ENCODE data around the gene NDUFA13.

Gene NDUFA13

DNA sequence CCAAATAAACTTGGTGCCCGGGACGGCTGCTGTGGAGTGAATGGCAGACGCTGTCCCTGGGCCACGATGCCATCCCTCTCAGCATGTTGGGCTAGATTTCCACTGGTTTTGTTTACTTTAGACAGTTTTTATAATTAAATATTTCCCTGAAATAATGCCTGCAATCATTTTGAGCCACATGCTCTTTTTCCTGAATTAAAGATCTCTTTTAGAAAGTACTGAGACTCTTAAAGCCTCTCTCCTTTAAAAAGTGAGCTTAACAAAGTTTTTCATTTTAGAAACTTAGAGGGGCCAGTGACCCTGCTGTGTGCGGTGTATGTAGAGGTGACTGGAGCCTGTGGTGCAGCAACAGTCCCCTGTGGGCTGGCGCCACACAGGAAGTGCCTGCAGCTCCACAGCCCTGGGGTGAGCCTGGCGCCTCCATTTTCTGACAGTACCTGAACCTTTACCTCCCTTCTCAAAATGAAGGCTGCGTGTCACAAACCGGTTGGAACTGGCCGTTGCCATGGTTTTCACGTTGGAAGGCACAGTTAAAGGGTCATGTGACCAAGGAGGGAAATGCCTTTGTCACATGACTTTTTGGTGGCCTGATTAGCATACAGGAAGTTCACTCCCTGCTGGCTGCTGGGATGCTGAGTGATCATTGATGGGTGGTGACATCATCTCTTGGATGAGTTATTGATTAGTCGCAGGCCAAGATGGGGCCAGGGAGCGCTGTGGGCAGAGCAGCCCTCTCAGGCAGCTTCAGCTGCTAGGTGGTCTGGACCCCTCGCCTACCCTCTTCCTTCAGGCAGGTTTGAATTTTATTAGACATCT lies 26.9 kb upstream of the NDUFA13 start:
- peaks cover 0 to 36% of the 10 kb centered on the region in 2 experiments; a peak in 1 of 3 replicates for H3K36me3 ChIP-seq (ENCODE audit: control insufficient read depth in 2 of 2, insufficient read depth in 1 of 2, low read length in 2 of 2)
- H3K4me3 ChIP-seq (ENCODE audit: low read depth, low read length) = no peak overlapping the region; the same call in 1 of the 2 replicates
- peaks cover 11% of the 10 kb centered on the region for H3K4me1 ChIP-seq (ENCODE audit: control insufficient read depth, insufficient read depth, low read length)
- TF ChIP-seq ZNF768 (tag by site-specific recombination; IDR thresholded peaks at IDR 0.05) = no peak
- TF ChIP-seq ZNF169 (tag by site-specific recombination; IDR thresholded peaks at IDR 0.05) = no peak
- TF ChIP-seq, protein P1, sequence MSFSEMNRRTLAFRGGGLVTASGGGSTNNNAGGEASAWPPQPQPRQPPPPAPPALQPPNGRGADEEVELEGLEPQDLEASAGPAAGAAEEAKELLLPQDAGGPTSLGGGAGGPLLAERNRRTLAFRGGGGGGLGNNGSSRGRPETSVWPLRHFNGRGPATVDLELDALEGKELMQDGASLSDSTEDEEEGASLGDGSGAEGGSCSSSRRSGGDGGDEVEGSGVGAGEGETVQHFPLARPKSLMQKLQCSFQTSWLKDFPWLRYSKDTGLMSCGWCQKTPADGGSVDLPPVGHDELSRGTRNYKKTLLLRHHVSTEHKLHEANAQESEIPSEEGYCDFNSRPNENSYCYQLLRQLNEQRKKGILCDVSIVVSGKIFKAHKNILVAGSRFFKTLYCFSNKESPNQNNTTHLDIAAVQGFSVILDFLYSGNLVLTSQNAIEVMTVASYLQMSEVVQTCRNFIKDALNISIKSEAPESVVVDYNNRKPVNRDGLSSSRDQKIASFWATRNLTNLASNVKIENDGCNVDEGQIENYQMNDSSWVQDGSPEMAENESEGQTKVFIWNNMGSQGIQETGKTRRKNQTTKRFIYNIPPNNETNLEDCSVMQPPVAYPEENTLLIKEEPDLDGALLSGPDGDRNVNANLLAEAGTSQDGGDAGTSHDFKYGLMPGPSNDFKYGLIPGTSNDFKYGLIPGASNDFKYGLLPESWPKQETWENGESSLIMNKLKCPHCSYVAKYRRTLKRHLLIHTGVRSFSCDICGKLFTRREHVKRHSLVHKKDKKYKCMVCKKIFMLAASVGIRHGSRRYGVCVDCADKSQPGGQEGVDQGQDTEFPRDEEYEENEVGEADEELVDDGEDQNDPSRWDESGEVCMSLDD (tag by site-specific recombination; IDR thresholded peaks at IDR 0.05) = no peak
- peak; percentile 72 for TF ChIP-seq ZIC2 (tag by site-specific recombination; IDR thresholded peaks at IDR 0.05)
- TF ChIP-seq, protein P2, sequence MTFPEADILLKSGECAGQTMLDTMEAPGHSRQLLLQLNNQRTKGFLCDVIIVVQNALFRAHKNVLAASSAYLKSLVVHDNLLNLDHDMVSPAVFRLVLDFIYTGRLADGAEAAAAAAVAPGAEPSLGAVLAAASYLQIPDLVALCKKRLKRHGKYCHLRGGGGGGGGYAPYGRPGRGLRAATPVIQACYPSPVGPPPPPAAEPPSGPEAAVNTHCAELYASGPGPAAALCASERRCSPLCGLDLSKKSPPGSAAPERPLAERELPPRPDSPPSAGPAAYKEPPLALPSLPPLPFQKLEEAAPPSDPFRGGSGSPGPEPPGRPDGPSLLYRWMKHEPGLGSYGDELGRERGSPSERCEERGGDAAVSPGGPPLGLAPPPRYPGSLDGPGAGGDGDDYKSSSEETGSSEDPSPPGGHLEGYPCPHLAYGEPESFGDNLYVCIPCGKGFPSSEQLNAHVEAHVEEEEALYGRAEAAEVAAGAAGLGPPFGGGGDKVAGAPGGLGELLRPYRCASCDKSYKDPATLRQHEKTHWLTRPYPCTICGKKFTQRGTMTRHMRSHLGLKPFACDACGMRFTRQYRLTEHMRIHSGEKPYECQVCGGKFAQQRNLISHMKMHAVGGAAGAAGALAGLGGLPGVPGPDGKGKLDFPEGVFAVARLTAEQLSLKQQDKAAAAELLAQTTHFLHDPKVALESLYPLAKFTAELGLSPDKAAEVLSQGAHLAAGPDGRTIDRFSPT (tag by site-specific recombination; IDR thresholded peaks at IDR 0.05) = peak; percentile 64
- TF ChIP-seq SP7 (tag by site-specific recombination; IDR thresholded peaks at IDR 0.05) = peak; percentile 13; the same call in 1 of the 2 replicates
- TF ChIP-seq ZNF48 (tag by site-specific recombination; IDR thresholded peaks at IDR 0.05) = no peak
- TF ChIP-seq EGR2 (tag by site-specific recombination; IDR thresholded peaks at IDR 0.05; ENCODE audit: low read depth) = no peak
- TF ChIP-seq TCF7L2 (IDR thresholded peaks at IDR 0.05; ENCODE audit: borderline replicate concordance, low read depth, low read length) = no peak
- TF ChIP-seq IKZF3 (tag by site-specific recombination; IDR thresholded peaks at IDR 0.05) = 0 out of 2 replicates have a peak, but pooled peaks have one; percentile 1
- TF ChIP-seq SETDB1 (IDR thresholded peaks at IDR 0.05; ENCODE audit: insufficient read length, low read length) = no peak
- peak; percentile 48 for TF ChIP-seq SP2 (tag by site-specific recombination; IDR thresholded peaks at IDR 0.05)
- TF ChIP-seq, protein P3, sequence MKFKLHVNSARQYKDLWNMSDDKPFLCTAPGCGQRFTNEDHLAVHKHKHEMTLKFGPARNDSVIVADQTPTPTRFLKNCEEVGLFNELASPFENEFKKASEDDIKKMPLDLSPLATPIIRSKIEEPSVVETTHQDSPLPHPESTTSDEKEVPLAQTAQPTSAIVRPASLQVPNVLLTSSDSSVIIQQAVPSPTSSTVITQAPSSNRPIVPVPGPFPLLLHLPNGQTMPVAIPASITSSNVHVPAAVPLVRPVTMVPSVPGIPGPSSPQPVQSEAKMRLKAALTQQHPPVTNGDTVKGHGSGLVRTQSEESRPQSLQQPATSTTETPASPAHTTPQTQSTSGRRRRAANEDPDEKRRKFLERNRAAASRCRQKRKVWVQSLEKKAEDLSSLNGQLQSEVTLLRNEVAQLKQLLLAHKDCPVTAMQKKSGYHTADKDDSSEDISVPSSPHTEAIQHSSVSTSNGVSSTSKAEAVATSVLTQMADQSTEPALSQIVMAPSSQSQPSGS (tag by site-specific recombination; IDR thresholded peaks at IDR 0.05; ENCODE audit: low read depth) = peak; percentile 93
- TF ChIP-seq SCRT2 (tag by site-specific recombination; IDR thresholded peaks at IDR 0.05) = peak; percentile 62
- TF ChIP-seq PRDM1 (tag by site-specific recombination; IDR thresholded peaks at IDR 0.05) = 0 out of 2 replicates have a peak, but pooled peaks have one; percentile 5
- no peak for TF ChIP-seq OVOL3 (tag by site-specific recombination; IDR thresholded peaks at IDR 0.05)
- peak; percentile 22; the same call in 1 of the 2 replicates for TF ChIP-seq KLF1 (tag by site-specific recombination; IDR thresholded peaks at IDR 0.05)
- TF ChIP-seq, protein P4, sequence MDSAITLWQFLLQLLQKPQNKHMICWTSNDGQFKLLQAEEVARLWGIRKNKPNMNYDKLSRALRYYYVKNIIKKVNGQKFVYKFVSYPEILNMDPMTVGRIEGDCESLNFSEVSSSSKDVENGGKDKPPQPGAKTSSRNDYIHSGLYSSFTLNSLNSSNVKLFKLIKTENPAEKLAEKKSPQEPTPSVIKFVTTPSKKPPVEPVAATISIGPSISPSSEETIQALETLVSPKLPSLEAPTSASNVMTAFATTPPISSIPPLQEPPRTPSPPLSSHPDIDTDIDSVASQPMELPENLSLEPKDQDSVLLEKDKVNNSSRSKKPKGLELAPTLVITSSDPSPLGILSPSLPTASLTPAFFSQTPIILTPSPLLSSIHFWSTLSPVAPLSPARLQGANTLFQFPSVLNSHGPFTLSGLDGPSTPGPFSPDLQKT (IDR thresholded peaks at IDR 0.05; ENCODE audit: borderline replicate concordance, low read depth, low read length) = no peak
- peak; percentile 74 for TF ChIP-seq ZNF629 (tag by site-specific recombination; IDR thresholded peaks at IDR 0.05)
- TF ChIP-seq ZBTB21 (tag by site-specific recombination; IDR thresholded peaks at IDR 0.05) = peak; percentile 33; the same call in 1 of the 2 replicates
- 0 out of 2 replicates have a peak, but pooled peaks have one; percentile 10 for TF ChIP-seq ZNF366 (tag by site-specific recombination; conservative IDR thresholded peaks at IDR 0.05)
- peak; percentile 32; the same call in 1 of the 2 replicates for TF ChIP-seq ZEB2 (tag by site-specific recombination; IDR thresholded peaks at IDR 0.05)
- TF ChIP-seq WT1 (tag by site-specific recombination; IDR thresholded peaks at IDR 0.05) = peak; percentile 74
- TF ChIP-seq YY2 (tag by site-specific recombination; IDR thresholded peaks at IDR 0.05) = 0 out of 2 replicates have a peak, but pooled peaks have one; percentile 53
- TF ChIP-seq YY1 (tag by site-specific recombination; IDR thresholded peaks at IDR 0.05) = peak; percentile 46; the same call in 1 of the 2 replicates
- no peak overlapping the region; the same call in 1 of the 2 replicates for H3K27ac ChIP-seq (ENCODE audit: extremely low read depth, low read depth, low read length)
- H3K9me3 ChIP-seq (ENCODE audit: control insufficient read depth, insufficient read depth, low read depth, low read length) = no peaks in the 10 kb centered on the region
- POLR2A ChIA-PET = interaction anchor here (2.0 kb wide), 1 partner anchor 83 kb away, joined by 10 read pairs; the partner anchor contains the start of gene GATAD2A
- CTCF ChIA-PET = interaction anchor here (0.7 to 2.7 kb wide), 15 partner anchors 27 to 321 kb away, joined by 3 to 49 read pairs (median 5); partner anchors contain the start of gene GATAD2A
